Activated B cell treated with CpG ODN at 0.5 μM for 24 hours (primary cell): ENCODE results near the gene TUBB4B. TPM values are rescaled to one million over a fixed set of nuclear protein-coding genes. Genes with fewer than 3 reads are reported as not detected.

ENCODE experiments used
- ATAC-seq: fragments of 200-7000 bp; cut with Tn5 transposase; one replicate; pipeline ENCODE4 v1.10.0; 2021; ENCODE audit warnings: low read depth, mild to moderate bottlenecking, moderate library complexity
- CTCF ChIA-PET: fragments of 350-600 bp; sonication (Branson Sonifier 250); formaldehyde crosslinking; loops from one replicate; lab custom pipeline; 2021; ENCODE audit warnings: antibody characterized with exemption; lab: Charles Lee
- POLR2A ChIA-PET: fragments of 350-600 bp; sonication (Branson Sonifier 250); formaldehyde crosslinking; loops from one replicate; lab custom pipeline; 2021; ENCODE audit warnings: antibody characterized with exemption; lab: Charles Lee
- DNase-seq: peaks from one replicate; pipeline ENCODE4 v3.0.0; 2022
- H3K27ac Mint-ChIP-seq: one replicate; pipeline ENCODE4 v1.8.0; 2020; ENCODE audit warnings: mixed read lengths
- H3K27me3 Mint-ChIP-seq: one replicate; pipeline ENCODE4 v1.8.0; 2021; ENCODE audit warnings: mixed read lengths
- H3K36me3 Mint-ChIP-seq: one replicate; pipeline ENCODE4 v1.8.0; 2021; ENCODE audit warnings: low read depth, mixed read lengths
- H3K4me1 Mint-ChIP-seq: one replicate; pipeline ENCODE4 v1.8.0; 2021; ENCODE audit warnings: mixed read lengths
- H3K4me3 Mint-ChIP-seq: one replicate; pipeline ENCODE4 v1.8.0; 2020; ENCODE audit warnings: mild to moderate bottlenecking, mixed read lengths
- H3K9me3 Mint-ChIP-seq: one replicate; pipeline ENCODE4 v1.8.0; 2020; ENCODE audit warnings: mixed read lengths
- intact Hi-C: fragments of 100-400 bp; cut with micrococcal nuclease; formaldehyde crosslinking; loops from one replicate; pipeline ENCODE4 v1.15.1; 2024
- total RNA-seq: library from RNA; stranded (reverse); gene quantifications from 2 replicates; pipeline ENCODE4 v1.2.3, GENCODE V29; 2022
- TF ChIP-seq, protein P1 (sequence below): fragments of 200-600 bp; IDR thresholded peaks from one replicate; pipeline ENCODE4 v1.8.0; 2022; ENCODE audit warnings: antibody characterized with exemption, mild to moderate bottlenecking

Gene TUBB4B
- total RNA-seq, 1 donor from 2014 or later: 182 TPM

DNA sequence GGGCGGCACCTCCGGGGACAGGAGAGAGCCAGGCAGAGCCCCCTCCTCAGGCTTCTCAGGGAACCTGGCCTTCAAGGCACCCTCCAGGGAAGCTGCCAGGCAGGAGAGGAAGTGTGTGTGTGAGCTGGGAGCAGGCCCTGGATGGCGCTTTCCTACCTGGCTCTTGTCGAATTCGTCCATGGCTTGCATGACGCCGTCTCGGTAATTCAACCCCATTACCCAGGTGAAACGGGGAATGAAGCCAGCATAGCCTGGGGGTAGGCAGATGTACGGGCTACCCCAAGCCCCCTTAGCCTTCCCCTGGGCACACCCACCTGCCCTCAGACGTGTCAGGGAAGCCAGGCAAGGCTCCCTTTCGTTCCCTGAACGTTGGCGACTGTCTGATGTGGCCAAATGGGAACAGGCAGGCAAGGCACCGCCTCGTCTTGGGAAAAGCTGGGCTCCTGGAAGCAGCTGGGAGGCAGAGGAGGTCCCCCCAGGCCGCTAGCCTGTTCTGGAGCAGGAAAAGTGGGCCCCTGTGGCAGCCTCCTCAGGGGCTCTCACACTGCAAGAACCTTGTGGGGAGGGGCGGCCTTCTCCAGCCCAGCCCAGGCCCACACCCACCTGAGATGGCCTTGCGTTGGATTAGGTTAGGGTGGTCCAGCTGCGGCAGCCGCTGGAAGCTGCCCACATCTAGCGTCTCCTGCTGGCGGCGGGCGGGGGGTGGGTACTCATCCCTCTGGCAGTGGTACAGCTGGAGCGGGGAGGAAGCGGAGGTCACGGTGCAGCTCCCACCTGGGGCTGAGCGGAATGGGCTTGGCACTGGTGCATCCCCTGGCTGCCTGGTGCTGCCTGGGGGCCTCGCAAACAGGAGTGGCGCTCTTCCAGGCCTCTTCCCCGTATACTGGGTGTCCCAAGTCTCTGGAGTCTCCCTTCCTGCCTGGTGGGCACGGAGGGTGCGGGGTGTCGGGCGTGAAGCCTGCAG, 3.7 kb downstream of the TUBB4B start:
- TF ChIP-seq, protein P1, sequence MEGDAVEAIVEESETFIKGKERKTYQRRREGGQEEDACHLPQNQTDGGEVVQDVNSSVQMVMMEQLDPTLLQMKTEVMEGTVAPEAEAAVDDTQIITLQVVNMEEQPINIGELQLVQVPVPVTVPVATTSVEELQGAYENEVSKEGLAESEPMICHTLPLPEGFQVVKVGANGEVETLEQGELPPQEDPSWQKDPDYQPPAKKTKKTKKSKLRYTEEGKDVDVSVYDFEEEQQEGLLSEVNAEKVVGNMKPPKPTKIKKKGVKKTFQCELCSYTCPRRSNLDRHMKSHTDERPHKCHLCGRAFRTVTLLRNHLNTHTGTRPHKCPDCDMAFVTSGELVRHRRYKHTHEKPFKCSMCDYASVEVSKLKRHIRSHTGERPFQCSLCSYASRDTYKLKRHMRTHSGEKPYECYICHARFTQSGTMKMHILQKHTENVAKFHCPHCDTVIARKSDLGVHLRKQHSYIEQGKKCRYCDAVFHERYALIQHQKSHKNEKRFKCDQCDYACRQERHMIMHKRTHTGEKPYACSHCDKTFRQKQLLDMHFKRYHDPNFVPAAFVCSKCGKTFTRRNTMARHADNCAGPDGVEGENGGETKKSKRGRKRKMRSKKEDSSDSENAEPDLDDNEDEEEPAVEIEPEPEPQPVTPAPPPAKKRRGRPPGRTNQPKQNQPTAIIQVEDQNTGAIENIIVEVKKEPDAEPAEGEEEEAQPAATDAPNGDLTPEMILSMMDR: no peak
- Mint-ChIP-seq H3K27me3 (no peaks in the 10 kb centered on the region), H3K9me3 (no peaks in the 10 kb centered on the region), H3K4me3 (no peak overlapping the region), H3K4me1 (peaks cover 26% of the 10 kb centered on the region), H3K36me3 (peaks cover 25% of the 10 kb centered on the region), H3K27ac (no peak overlapping the region)
- ChIA-PET CTCF (no interaction called here), POLR2A (interaction anchor here (0.6 to 6.2 kb wide), 4 partner anchors 8 to 215 kb away, joined by 3 to 160 read pairs (median 4); partner anchors contain the start of genes NELFB and STPG3)
- intact Hi-C loops: loop anchor here (5.0 kb wide), 1 partner anchor 178 kb away; the partner anchor contains the start of genes EXD3 and NOXA1
- ATAC-seq (no peak), DNase-seq (no peak)

DNA sequence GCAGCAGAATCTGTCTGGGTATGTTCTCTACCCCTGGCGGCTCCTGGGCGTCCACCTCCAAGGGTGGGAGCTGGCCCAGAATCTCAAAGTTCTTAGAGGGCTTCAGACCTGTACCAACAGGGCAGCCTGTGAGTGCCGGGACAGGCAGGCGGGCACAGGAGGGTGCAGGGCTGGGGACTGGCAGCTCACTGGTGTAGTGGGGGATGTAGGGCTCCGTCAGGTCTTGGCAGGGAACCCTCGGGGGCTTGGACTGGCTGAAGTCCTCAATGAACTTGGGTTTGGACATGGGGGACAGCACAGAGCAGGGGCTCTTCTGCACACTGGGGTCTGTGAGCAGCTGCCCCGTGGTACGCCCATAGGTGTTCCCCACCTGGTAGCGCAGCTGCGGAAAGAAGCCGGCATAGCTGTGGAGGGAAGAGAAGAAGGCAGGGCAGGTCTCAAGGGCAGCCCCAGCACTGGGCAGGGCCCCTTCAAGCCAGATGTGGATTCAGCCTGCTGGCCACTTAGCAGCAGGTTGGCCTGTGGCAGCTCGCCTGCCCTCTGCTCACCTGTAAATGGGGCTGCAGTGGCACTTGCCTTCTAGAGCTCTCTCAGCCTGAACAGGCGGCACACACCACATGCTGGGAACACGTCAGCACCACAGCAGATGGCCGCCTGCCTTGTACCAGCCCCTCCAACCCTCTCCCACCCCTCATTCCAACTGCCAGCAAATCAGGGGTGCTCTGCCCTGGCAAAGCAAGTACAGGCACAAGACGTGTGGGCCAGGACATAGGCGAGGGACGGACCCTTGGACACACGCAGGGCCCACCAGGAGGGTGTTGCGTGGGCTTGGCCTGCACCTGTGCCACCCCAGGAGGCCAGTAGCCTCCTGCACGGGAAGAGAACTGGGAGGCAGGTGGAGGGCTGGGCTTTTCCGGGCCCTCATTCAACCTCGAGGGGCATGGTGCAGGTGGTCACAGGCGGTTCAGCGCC, 4.6 kb downstream of the TUBB4B start:
- ChIA-PET POLR2A (interaction anchor here (0.9 kb wide), 1 partner anchor 9 kb away, joined by 3 read pairs; the partner anchor contains the start of gene NELFB), CTCF (no interaction called here)
- no peak overlapping the region for H3K4me3 Mint-ChIP-seq
- H3K27me3 Mint-ChIP-seq: no peaks in the 10 kb centered on the region
- peaks cover 25% of the 10 kb centered on the region for H3K36me3 Mint-ChIP-seq
- no peak overlapping the region for H3K27ac Mint-ChIP-seq
- TF ChIP-seq, protein P1: no peak
- DNase-seq: no peak
- no peaks in the 10 kb centered on the region for H3K9me3 Mint-ChIP-seq
- peaks cover 24% of the 10 kb centered on the region for H3K4me1 Mint-ChIP-seq
- intact Hi-C loops: no loop called here
- ATAC-seq: no peak

DNA sequence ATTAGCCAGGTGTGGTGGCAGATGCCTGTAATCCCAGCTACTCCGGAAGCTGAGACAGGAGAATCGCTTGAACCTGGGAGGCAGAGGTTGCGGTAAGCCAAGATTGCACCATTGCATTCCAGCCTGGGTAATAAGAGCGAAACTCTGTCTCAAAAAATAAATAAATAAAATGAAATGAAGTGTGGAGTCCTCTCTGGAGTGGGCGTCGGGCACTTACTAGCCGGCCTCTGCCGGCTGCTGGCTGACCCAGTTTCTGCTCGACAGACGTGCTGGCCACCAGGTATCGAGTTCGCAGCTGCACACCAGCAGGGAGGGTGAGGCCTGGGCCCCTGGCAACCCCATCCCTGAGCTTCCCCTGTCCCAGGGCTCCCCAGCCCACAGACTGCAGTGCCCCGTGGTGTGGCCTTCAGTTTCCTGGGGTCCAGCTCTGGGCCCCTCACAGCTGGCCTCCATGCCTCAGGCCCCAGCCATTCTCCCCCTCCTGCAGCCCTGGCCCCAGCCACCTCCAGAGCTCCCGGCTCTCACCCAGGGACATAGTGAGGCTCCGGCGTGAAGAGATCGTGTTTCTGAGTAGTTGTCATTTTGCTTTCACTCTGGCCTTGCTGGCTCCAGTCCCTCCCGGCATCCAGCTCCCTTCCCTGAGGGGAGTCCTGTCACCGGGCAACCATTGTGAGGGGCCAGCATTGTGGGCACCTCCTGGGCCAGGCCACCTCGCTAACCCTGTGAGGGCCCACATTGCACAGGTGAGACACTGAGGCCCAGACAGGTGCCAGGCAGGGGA, 6.2 kb downstream of the TUBB4B start:
- Mint-ChIP-seq H3K36me3 (peaks cover 19% of the 10 kb centered on the region), H3K9me3 (no peaks in the 10 kb centered on the region), H3K27ac (no peak overlapping the region), H3K4me1 (peaks cover 15% of the 10 kb centered on the region), H3K27me3 (no peaks in the 10 kb centered on the region), H3K4me3 (no peak overlapping the region)
- ATAC-seq: no peak
- DNase-seq: no peak
- TF ChIP-seq, protein P1: no peak
- intact Hi-C loops: no loop called here
- POLR2A ChIA-PET: interaction anchor here (0.7 kb wide), 1 partner anchor 161 kb away, joined by 3 read pairs; the partner anchor contains the start of gene MAN1B1
- CTCF ChIA-PET: no interaction called here

DNA sequence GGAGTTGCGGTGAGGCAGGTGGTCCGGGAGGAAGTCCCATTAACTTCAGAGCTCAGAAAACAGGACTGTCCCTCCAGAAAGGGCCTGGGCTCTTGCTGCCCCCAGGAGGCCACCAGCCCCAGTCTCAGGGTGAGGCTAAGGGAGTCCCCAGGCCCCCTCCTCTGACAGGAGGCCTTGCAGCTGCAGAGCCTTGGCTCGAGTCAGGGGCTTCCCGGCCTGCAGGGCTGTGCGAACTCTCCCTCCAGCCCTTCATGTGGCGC, 6.8 kb downstream of the TUBB4B start:
- DNase-seq: no peak
- CTCF ChIA-PET: no interaction called here
- Mint-ChIP-seq H3K27me3 (no peaks in the 10 kb centered on the region), H3K4me1 (peaks cover 10% of the 10 kb centered on the region), H3K4me3 (no peak overlapping the region), H3K9me3 (no peaks in the 10 kb centered on the region), H3K27ac (no peak overlapping the region), H3K36me3 (peaks cover 14% of the 10 kb centered on the region)
- POLR2A ChIA-PET: interaction anchor here (0.7 kb wide), 1 partner anchor 481 kb away, joined by 4 read pairs; no protein-coding TSS in a partner anchor
- no peak for ATAC-seq
- TF ChIP-seq, protein P1: no peak
- intact Hi-C loops: no loop called here
